ENCODE data around the gene BLOC1S4.
A peak's percentile ranks its signal among the peaks of the same experiment; 100 is the strongest.
"Not testable (repeated sequence)": the region's sequence is repeated elsewhere in the genome, so short reads cannot be mapped to it uniquely, and the experiment has no call there.

The BLOC1S4 gene

DNA sequence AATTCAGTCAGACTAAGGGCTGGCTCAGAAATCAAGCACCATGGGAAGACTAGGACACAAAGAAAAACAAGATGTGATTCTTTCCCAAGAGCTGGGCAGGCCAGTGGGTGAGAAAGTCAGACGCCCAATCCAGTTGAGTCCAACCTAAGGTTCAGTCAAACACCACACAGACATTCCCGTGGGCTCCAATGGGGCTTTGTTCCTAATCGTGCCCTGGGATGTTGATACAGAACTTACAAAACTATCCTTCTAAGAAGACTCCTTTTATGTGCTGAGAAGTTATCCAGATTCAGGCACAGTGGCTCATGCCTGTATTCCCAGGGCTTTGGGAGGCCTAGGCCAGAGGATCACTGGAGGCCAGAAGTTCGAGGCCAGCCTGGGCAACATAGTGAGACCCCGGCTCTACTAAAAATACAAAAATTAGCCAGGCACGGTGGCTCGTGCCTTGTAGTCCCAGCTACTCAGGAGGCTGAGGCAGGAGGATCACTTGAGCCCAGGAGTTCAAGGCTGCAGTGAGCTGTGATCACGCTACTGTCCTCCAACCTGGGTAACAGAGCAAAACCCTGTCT, 3.7 kb downstream of the BLOC1S4 start:
- peaks cover 11% of the 10 kb centered on the region for H3K36me3 Mint-ChIP-seq (ENCODE audit: low read depth)
- H3K27ac Mint-ChIP-seq: no peak overlapping the region
- H3K4me1 Mint-ChIP-seq (ENCODE audit: low read depth): peaks cover 22% of the 10 kb centered on the region
- H3K4me3 Mint-ChIP-seq: no peak overlapping the region
- peaks cover 6% of the 10 kb centered on the region for H3K27me3 Mint-ChIP-seq (ENCODE audit: low read depth)
- no peaks in the 10 kb centered on the region for H3K9me3 Mint-ChIP-seq

DNA sequence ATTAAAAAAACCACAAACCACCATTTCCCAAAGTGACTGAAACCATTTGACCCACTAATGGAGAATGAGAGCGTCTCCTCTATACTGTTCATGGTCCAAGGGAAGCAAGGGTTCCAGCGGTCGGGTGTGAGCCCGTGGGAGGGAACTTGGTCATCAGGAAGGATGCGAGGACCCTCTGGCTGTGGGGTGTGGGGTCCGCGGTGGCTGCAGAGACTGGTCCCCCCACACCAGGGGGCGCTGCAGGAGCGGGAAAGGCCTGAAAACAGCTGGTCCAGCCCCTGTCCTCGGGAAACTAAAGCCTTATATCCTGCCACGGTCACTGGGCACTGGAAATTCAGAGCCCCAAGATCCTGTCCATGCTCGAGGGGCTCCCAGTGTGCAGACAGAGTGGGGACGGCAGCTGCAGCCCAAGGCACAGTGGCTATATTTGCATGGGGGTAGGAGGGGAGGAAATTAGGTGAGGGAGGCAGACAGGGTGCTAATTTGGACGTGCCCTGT, 4.3 kb downstream of the BLOC1S4 start:
- peaks cover 22% of the 10 kb centered on the region for H3K4me1 Mint-ChIP-seq (ENCODE audit: low read depth)
- H3K36me3 Mint-ChIP-seq (ENCODE audit: low read depth): peaks cover 11% of the 10 kb centered on the region
- peak overlapping the region; percentile 57 for H3K4me3 Mint-ChIP-seq
- peak overlapping the region; percentile 61 for H3K27ac Mint-ChIP-seq
- H3K9me3 Mint-ChIP-seq: no peaks in the 10 kb centered on the region
- peaks cover 6% of the 10 kb centered on the region for H3K27me3 Mint-ChIP-seq (ENCODE audit: low read depth)

DNA sequence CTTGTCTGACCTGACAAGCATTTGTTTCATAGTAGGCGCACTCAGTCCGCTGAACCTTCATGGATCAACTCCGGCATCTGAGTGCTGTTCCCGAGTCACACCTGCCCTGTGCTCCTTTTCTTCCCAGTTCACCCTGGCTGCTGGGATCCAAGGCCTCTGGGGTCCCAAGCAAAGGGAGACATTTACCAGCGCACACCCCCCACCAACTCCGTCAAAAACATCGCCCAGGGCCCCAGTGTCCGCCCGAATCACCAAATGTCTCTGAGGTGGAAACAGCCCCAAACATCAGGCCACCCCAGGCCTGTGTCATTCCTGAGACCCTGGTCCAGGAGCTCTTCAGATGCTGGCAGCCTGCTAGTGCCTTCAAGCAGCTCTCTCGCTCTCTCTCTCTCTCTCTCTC, 5.1 kb downstream of the BLOC1S4 start:
- H3K36me3 Mint-ChIP-seq (ENCODE audit: low read depth): peaks cover 8% of the 10 kb centered on the region
- peaks cover 16% of the 10 kb centered on the region for H3K4me1 Mint-ChIP-seq (ENCODE audit: low read depth)
- no peaks in the 10 kb centered on the region for H3K9me3 Mint-ChIP-seq
- peaks cover 3% of the 10 kb centered on the region for H3K27me3 Mint-ChIP-seq (ENCODE audit: low read depth)
- H3K27ac Mint-ChIP-seq: peak overlapping the region; percentile 31
- H3K4me3 Mint-ChIP-seq: no peak overlapping the region

DNA sequence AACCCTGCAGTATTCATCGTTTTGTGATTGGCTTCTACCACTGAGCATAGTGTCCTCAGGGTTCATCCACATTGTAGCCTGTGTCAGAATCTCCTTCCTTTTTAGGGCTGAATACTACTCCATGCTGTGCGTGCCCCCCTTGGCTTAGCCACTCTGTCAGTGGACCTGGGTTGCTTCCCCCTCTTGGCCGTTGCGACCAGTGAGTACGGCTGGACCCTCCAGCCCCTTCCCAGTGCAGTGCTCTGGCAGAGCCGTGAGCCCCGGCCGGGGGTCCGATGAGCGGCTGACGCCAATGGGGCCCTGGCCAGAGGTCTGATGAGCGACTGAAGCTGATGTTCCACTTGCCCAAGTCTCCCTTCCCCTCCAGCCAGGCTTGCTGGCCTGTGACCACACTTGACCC, 6.9 kb downstream of the BLOC1S4 start:
- peaks cover 15% of the 10 kb centered on the region for H3K4me1 Mint-ChIP-seq (ENCODE audit: low read depth)
- H3K36me3 Mint-ChIP-seq (ENCODE audit: low read depth): peaks cover 8% of the 10 kb centered on the region

DNA sequence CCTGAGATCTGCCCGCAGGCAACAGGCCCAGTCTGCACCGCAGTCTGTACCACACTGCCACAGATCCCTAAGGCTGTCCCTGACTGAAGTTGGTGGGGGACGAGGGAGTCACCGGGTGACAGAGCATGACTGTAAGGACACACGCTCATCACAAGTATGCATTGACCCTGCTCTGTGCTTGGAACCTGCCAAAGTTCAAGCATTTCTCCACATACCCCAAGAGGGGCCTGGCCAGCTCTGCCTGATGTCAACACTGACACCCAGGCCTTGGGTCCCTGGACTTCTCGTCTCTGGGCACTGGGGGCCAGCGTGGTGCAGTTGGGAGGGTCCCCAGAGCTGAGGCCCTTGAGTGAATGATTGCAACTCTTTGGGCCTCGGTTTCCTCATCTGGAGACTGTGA, 7.9 kb downstream of the BLOC1S4 start:
- H3K36me3 Mint-ChIP-seq (ENCODE audit: low read depth): peaks cover 3% of the 10 kb centered on the region
- no peak overlapping the region for H3K27ac Mint-ChIP-seq
- H3K4me3 Mint-ChIP-seq: no peak overlapping the region
- no peaks in the 10 kb centered on the region for H3K9me3 Mint-ChIP-seq
- peaks cover 14% of the 10 kb centered on the region for H3K4me1 Mint-ChIP-seq (ENCODE audit: low read depth)
- H3K27me3 Mint-ChIP-seq (ENCODE audit: low read depth): peaks cover 3% of the 10 kb centered on the region

More for the DNA sequence above, 6.9 kb downstream of the BLOC1S4 start:
- Mint-ChIP-seq H3K9me3 (no peaks in the 10 kb centered on the region), H3K4me3 (no peak overlapping the region), H3K27ac (no peak overlapping the region), H3K27me3 (ENCODE audit: low read depth) (peaks cover 3% of the 10 kb centered on the region)

DNA sequence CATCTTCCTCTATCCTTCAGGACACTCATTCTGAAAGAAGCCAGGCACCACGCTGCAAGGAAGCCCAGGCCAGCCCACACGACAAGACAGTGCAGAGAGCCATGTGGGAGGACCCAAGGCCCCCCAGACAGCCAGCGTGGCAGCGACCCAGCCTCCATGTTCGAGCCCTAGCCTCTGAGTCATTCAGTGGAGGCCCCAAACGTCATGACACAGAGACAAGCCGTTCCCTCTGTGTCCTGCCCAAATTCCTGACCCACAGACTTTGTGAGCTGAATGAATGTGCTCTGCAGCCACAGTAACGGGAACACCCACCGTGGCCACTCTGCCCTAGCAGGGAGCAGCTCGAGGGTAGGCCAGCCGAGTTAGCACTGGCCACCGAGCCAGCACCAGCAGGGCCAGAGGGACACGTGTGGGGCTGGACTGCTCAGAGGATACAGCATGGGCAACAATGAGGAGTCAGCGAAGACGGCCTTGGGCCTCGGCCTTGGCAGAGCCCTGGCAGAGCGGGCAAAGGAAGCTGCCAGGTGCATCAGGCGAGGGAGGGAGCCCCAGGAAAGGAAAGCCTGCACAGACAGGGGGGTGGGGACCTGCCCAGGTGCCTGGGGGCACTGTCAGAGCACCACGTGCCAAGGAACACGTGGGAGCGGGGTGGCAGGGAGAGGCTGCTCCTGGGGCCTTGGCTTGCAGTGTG, 8.6 kb downstream of the BLOC1S4 start:
- peaks cover 3% of the 10 kb centered on the region for H3K27me3 Mint-ChIP-seq (ENCODE audit: low read depth)

DNA sequence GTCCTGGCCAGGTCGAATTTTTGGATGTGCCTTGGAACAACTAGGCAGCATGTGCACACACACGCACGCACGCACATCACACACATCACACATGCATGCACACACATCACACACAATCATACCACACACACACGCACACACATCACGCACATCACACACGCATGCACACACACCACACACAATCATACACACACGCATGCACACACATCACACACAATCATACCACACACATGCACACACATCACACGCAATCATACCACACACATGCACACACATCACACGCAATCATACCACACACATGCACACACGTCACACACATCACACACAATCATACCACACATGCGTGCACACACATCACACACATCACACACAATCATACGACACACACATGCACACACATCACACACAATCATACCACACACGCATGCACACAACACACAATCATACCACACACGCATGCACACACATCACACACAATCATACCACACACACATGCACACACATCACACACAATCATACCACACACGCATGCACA, 9.5 kb downstream of the BLOC1S4 start:
- H3K27ac Mint-ChIP-seq; H3K36me3 Mint-ChIP-seq (ENCODE audit: low read depth); H3K9me3 Mint-ChIP-seq; H3K27me3 Mint-ChIP-seq (ENCODE audit: low read depth); H3K4me3 Mint-ChIP-seq; H3K4me1 Mint-ChIP-seq (ENCODE audit: low read depth): not testable (repeated sequence)

More for the DNA sequence above, 8.6 kb downstream of the BLOC1S4 start:
- no peaks in the 10 kb centered on the region for H3K9me3 Mint-ChIP-seq
- H3K27ac Mint-ChIP-seq: no peak overlapping the region
- no peaks in the 10 kb centered on the region for H3K36me3 Mint-ChIP-seq (ENCODE audit: low read depth)
- H3K4me3 Mint-ChIP-seq: no peak overlapping the region
- peaks cover 9% of the 10 kb centered on the region for H3K4me1 Mint-ChIP-seq (ENCODE audit: low read depth)

DNA sequence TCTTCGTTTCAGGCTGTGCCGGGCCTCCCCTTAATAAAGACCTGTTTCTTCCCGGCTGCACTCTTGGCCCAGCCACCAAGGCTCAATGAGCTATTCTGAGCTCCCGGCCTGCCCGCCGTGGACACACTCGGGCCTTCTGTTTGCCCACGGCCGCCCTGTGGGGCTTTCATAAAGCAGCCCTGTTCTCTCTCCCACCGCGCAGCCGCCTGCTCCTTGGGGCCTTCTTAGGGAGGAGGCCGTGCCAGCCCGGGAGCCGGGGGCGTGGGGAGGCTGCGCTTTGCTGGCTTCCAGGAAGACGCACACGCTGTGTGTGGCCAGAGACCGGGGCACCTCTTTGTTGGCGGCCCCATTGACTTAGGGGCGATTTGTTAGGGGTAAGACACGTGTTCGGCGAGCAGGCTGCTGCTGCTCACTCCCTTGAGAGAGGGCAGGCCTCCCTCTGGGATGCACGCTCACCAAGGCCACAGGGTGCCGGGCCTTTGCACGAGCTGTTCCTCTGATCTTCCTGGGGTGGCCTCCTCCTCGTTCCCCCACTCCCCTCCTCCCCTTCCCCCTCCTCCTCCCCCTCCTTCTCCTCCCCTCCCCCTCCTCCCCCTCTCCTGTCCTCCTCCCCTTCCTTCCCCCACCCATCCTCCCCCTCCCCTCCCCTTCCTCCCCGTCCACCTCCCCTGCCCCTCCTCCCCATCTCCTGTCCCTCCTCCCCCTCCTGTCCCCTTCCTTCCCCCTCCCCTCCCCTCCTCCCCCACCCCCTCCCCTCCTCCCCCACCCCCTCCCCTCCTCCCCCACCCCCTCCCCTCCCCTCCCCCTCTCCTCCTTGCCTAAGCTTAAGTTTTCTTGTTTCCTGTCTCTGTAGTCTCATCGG, 11.3 kb downstream of the BLOC1S4 start:
- peaks cover 5% of the 10 kb centered on the region for H3K4me1 Mint-ChIP-seq (ENCODE audit: low read depth)
- H3K4me3 Mint-ChIP-seq: no peak overlapping the region
- H3K36me3 Mint-ChIP-seq (ENCODE audit: low read depth): no peaks in the 10 kb centered on the region
- no peak overlapping the region for H3K27ac Mint-ChIP-seq
- no peaks in the 10 kb centered on the region for H3K27me3 Mint-ChIP-seq (ENCODE audit: low read depth)
- no peaks in the 10 kb centered on the region for H3K9me3 Mint-ChIP-seq

DNA sequence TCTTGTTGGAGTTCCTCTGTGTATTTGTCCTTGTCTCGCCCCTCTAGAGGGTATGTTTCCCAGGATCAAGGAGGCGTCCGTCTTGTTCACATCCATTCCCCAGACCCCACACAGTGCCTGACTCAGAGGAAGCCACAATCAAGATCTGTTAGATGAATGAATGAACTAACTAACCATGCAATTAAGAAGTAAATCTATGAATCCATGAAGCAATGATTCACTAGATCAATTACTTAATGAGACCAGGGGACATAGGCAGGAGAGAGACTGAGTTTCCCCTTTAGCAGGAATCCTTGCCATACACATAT, 11.9 kb downstream of the BLOC1S4 start:
- Mint-ChIP-seq H3K4me3 (no peak overlapping the region), H3K27me3 (ENCODE audit: low read depth) (no peaks in the 10 kb centered on the region)

DNA sequence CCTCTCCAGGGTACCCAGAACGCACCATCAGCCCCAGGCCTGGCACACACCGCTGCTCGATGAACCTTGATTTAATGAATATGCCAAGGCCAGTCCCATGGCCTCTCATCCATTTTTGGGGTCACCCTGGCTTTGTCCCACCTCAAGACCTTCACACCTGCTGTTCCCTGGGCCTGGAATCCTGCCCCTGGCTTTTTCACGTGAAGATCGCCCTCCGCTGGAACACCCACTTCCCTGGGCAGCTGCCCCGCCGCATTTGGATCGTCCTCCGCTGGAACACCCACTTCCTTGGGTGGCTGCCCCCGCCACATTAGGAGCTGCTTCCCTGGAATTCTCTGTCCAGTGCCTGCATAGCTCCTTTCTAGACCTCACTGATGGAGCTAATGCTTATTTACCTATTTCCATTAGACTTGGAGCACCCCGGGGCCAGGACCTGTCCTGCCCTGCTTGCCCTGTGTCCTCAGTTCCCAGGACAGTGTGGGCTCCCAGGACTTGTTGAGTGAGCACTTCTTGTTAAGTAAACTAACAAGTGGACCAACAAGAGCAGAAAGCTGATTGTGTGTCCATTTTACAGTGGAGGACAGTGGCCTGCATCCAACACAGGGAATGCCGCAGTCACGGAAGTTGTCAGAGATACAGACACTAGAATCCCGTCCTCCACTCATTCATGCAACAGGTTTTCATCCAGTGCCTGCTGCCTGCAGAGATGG, 12.5 kb downstream of the BLOC1S4 start:
- H3K9me3 Mint-ChIP-seq: no peaks in the 10 kb centered on the region
- H3K4me1 Mint-ChIP-seq (ENCODE audit: low read depth): peaks cover 5% of the 10 kb centered on the region
- H3K36me3 Mint-ChIP-seq (ENCODE audit: low read depth): no peaks in the 10 kb centered on the region
- no peak overlapping the region for H3K4me3 Mint-ChIP-seq
- no peaks in the 10 kb centered on the region for H3K27me3 Mint-ChIP-seq (ENCODE audit: low read depth)
- no peak overlapping the region for H3K27ac Mint-ChIP-seq

More for the DNA sequence above, 11.9 kb downstream of the BLOC1S4 start:
- no peaks in the 10 kb centered on the region for H3K36me3 Mint-ChIP-seq (ENCODE audit: low read depth)
- H3K4me1 Mint-ChIP-seq (ENCODE audit: low read depth): peaks cover 5% of the 10 kb centered on the region
- H3K27ac Mint-ChIP-seq: no peak overlapping the region
- no peaks in the 10 kb centered on the region for H3K9me3 Mint-ChIP-seq

DNA sequence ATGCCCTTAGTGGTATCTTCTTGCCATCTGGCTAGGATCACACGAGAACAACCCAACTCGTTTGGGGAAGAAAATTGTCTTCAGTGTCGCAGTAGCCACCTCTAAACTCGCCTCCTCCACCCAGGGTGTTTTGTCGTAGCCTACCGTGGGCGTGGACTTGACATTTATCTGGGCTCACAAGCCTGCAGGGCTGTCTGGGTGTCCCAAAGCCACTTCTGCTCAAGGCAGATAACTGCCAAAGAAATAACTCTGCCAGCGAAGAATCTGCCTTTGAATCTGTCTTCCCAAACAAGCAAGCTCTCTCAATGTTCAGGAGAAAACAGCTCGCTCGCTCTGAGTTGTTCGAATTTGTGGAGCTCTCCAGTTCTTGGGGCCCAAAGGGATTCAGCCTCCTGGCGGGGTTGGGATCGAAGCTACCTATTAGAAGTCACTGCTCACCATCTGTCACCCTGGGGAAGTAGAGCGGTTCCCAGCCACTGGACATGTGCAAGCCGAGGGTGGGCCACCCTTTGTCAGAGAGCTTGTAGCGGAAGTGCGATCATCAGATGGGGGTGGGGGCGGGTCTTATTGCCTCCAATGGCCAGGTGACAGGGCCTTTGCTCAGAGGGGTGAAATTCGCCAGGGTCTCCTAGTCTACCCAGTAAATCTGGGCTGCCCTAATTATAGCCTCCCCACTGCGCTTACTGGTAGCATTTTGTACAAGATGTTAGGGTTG, 14.8 kb downstream of the BLOC1S4 start:
- Mint-ChIP-seq H3K4me3 (no peak overlapping the region), H3K9me3 (no peaks in the 10 kb centered on the region), H3K27me3 (ENCODE audit: low read depth) (no peaks in the 10 kb centered on the region), H3K4me1 (ENCODE audit: low read depth) (peaks cover 7% of the 10 kb centered on the region), H3K27ac (no peak overlapping the region), H3K36me3 (ENCODE audit: low read depth) (no peaks in the 10 kb centered on the region)

DNA sequence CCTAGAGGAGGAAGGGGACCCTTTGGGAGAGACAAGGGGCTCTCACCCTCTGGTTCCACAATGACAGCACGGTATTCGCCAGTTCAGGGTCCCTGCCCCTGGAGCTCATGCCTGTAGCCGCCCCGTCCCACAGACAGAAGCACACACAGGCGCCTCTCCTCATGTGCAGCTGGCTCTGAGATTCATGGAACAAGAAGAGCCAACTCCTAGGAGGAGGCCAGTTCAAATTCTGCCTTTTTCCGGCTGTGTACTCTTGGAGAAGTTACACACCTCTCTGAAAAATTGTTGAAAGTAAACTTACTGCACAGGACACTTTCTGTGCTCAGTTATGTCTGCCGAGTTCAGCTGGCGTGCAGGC, 15.3 kb downstream of the BLOC1S4 start:
- Mint-ChIP-seq H3K27me3 (ENCODE audit: low read depth) (no peaks in the 10 kb centered on the region), H3K9me3 (no peaks in the 10 kb centered on the region), H3K27ac (no peak overlapping the region), H3K36me3 (ENCODE audit: low read depth) (no peaks in the 10 kb centered on the region), H3K4me3 (no peak overlapping the region), H3K4me1 (ENCODE audit: low read depth) (peaks cover 7% of the 10 kb centered on the region)

DNA sequence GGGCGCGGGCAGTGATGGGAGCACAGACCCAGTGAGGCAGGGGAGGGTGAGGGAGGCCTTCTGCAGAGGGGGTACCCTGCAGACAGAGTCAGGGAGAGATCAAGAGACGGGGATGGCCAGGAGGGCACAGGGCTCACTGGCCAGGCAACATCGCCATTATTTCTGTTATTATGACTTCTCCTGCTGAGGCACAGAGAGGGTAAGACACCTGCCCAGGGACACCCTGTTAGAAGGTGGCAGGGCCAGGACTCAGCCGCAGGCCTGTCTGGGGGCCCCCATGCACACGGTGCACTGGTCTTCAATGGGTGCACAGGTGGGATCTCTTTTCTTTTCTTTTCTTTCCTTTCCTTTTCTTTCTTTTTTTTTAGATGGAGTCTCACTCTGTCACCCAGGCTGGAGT, 15.8 kb downstream of the BLOC1S4 start:
- peaks cover 7% of the 10 kb centered on the region for H3K4me1 Mint-ChIP-seq (ENCODE audit: low read depth)
- no peak overlapping the region for H3K27ac Mint-ChIP-seq
- no peaks in the 10 kb centered on the region for H3K27me3 Mint-ChIP-seq (ENCODE audit: low read depth)
- no peaks in the 10 kb centered on the region for H3K36me3 Mint-ChIP-seq (ENCODE audit: low read depth)
- no peaks in the 10 kb centered on the region for H3K9me3 Mint-ChIP-seq
- H3K4me3 Mint-ChIP-seq: no peak overlapping the region
